Karpas-422 (cell line): ENCODE data around the gene MAPK12. TPM values are rescaled to one million over a fixed set of nuclear protein-coding genes. Genes with fewer than 3 reads are reported as not detected.

Source experiments
- DNase-seq: peaks from one replicate; pipeline ENCODE4 v3.0.0-alpha.2; 2015
- H2AFZ ChIP-seq: fragments of 200-600 bp; sonication (generic); 2 replicates; pipeline ENCODE4 v1.6.1; 2014; ENCODE audit warnings: antibody characterized with exemption, low read length, mixed read lengths
- H3K27ac ChIP-seq: fragments of 200-600 bp; sonication (generic); 2 replicates; pipeline ENCODE4 v1.5.1; 2014; ENCODE audit warnings: mild to moderate bottlenecking, low read length, moderate library complexity
- H3K27me3 ChIP-seq: fragments of 200-600 bp; sonication (generic); 2 replicates; pipeline ENCODE4 v1.6.1; 2014; ENCODE audit warnings: low read length, mixed read lengths
- H3K36me3 ChIP-seq: fragments of 200-600 bp; sonication (generic); 2 replicates; pipeline ENCODE4 v1.6.1; 2014; ENCODE audit warnings: low read length, mixed read lengths; ENCODE audit not compliant: insufficient read depth
- H3K4me1 ChIP-seq: fragments of 200-600 bp; sonication (generic); 2 replicates; pipeline ENCODE4 v1.6.1; 2014; ENCODE audit warnings: mild to moderate bottlenecking, low read length, mixed read lengths
- H3K4me2 ChIP-seq: fragments of 200-600 bp; sonication (generic); 2 replicates; pipeline ENCODE4 v1.6.1; 2014; ENCODE audit warnings: low read length, low read depth, mild to moderate bottlenecking; ENCODE audit not compliant: poor library complexity, severe bottlenecking
- H3K4me3 ChIP-seq: fragments of 200-600 bp; sonication (generic); 2 replicates; pipeline ENCODE4 v1.5.1; 2014; ENCODE audit warnings: mild to moderate bottlenecking, antibody characterized with exemption, low read length, mixed read lengths
- H3K79me2 ChIP-seq: fragments of 200-600 bp; sonication (generic); 2 replicates; pipeline ENCODE4 v1.6.1; 2014; ENCODE audit warnings: mild to moderate bottlenecking, low read length, mixed read lengths
- H3K9ac ChIP-seq: fragments of 200-600 bp; sonication (generic); 2 replicates; pipeline ENCODE4 v1.6.0; 2014; ENCODE audit warnings: low read length
- H3K9me2 ChIP-seq: fragments of 200-600 bp; sonication (generic), shearing (Covaris generic); replicated peaks from 2 replicates; pipeline ENCODE4 v1.6.0; 2014; ENCODE audit warnings: mild to moderate bottlenecking, low read length, moderate library complexity; ENCODE audit not compliant: insufficient read depth
- H3K9me3 ChIP-seq: fragments of 300-700, 200-600 bp; sonication (generic); 2 replicates; pipeline ENCODE4 v1.6.1; 2014; ENCODE audit warnings: low read length, mixed read lengths
- H4K20me1 ChIP-seq: fragments of 200-600 bp; sonication (generic); 2 replicates; pipeline ENCODE4 v1.6.1; 2014; ENCODE audit warnings: mild to moderate bottlenecking, antibody characterized with exemption, low read length, low read depth; ENCODE audit not compliant: insufficient read depth
- total RNA-seq: library from RNA; depleted of rRNA; stranded (reverse); fragments of >200 nt; shearing (Covaris generic); gene quantifications from 2 replicates; pipeline ENCODE4 v1.2.3, GENCODE V29; 2014; ENCODE audit warnings: low replicate concordance

Gene MAPK12
- total RNA-seq, 1 experiment from 2014 or later, result 45.4 TPM

DNA sequence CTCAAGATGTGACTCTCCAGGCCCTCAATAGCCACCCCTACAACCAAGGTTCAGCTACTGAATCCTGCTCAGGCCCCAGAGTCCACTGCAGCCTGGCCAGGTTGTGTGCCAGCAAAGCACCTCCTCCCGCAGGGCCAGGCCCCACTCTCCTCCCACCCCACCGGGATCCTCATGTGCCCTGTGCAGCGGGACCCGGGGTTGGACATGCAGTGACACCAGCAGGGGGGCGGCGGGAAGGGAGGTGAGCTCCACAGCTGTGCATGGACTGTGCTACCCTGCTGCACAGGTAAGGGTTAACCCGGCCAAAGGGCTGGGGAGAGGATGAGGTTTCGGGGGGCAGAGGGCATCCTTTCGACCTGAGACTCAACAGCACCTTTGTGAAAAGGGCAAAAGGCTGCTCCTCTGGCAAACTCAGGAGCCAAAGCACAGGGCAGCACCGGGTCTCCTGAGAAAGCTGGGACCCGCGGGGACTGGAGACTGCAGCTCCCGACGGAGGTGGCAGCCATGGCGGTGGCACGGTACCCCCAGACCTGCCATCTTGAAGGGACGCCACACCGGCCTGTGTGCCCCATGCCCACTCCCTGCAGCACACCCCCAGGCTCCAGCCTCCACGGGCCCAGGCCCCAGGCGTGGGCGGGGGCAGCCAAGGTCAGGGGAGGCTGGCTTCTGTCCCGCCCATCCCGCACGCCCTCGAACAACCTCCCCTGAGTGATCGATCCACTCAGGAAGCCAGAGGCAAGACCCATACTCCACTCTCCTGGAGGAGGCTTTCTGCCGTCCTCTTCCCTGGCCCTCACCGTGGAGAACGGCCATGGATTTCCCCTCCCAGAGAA, 35.4 kb upstream of the MAPK12 start:
- H4K20me1 ChIP-seq, result peaks cover 16% of the 10 kb centered on the region; the same call in 1 of the 2 replicates
- no peak overlapping the region for H3K4me3 ChIP-seq
- DNase-seq, result no peak
- no peaks in the 10 kb centered on the region for H3K9me3 ChIP-seq
- H3K9me2 ChIP-seq, result no peaks in the 10 kb centered on the region
- H3K4me1 ChIP-seq, result peaks cover 37% of the 10 kb centered on the region
- no peaks in the 10 kb centered on the region for H3K27me3 ChIP-seq
- H3K9ac ChIP-seq, result no peak overlapping the region
- no peaks in the 10 kb centered on the region for H3K79me2 ChIP-seq
- no peak overlapping the region for H2AFZ ChIP-seq
- no peak overlapping the region for H3K27ac ChIP-seq
- no peak overlapping the region for H3K4me2 ChIP-seq
- H3K36me3 ChIP-seq, result no peaks in the 10 kb centered on the region

DNA sequence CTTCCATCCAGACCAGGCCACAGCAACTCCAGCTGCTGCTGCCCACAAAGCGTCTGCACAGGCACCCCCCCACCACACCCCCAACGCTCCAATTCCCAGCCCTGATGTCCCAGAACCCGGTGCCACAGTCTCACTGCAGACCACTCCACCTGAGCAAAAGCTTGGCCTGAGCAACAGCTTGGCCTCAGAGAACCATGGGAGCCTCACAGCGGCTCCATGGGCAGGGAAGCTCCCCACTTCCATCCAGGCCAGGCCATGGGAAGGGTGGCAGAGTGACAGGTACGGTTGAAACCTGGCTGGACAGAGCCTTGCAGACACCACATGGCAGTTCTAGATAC, 32.8 kb upstream of the MAPK12 start:
- H3K36me3 ChIP-seq, result no peaks in the 10 kb centered on the region
- peaks cover 30% of the 10 kb centered on the region; the same call in 1 of the 2 replicates for H4K20me1 ChIP-seq
- no peak for DNase-seq
- no peaks in the 10 kb centered on the region for H3K9me2 ChIP-seq
- H3K4me2 ChIP-seq, result peak overlapping the region; percentile 41
- H3K4me1 ChIP-seq, result peaks cover 33% of the 10 kb centered on the region
- H3K4me3 ChIP-seq, result no peak overlapping the region
- H2AFZ ChIP-seq, result no peak overlapping the region
- no peaks in the 10 kb centered on the region for H3K79me2 ChIP-seq
- H3K9ac ChIP-seq, result peak overlapping the region; percentile 24; the same call in 1 of the 2 replicates
- no peak overlapping the region for H3K27ac ChIP-seq
- H3K27me3 ChIP-seq, result no peaks in the 10 kb centered on the region
- H3K9me3 ChIP-seq, result no peaks in the 10 kb centered on the region

GRCh38 chr22:50293441-50294318, 32.2 kb upstream of the MAPK12 start:
- H3K4me1 ChIP-seq, result peaks cover 33% of the 10 kb centered on the region
- H3K79me2 ChIP-seq, result no peaks in the 10 kb centered on the region
- H3K36me3 ChIP-seq, result no peaks in the 10 kb centered on the region
- peak overlapping the region; percentile 41 for H3K4me2 ChIP-seq
- H3K27ac ChIP-seq, result no peak overlapping the region
- no peaks in the 10 kb centered on the region for H3K27me3 ChIP-seq
- no peaks in the 10 kb centered on the region for H3K9me3 ChIP-seq
- no peak overlapping the region for H3K4me3 ChIP-seq
- H4K20me1 ChIP-seq, result peaks cover 30% of the 10 kb centered on the region; the same call in 1 of the 2 replicates
- no peaks in the 10 kb centered on the region for H3K9me2 ChIP-seq
- no peak overlapping the region for H2AFZ ChIP-seq
- H3K9ac ChIP-seq, result peak overlapping the region; percentile 24; the same call in 1 of the 2 replicates
- DNase-seq, result peak; percentile 77

GRCh38 chr22:50292643-50293440, 31.4 kb upstream of the MAPK12 start:
- Histone ChIP-seq H3K4me1 (peaks cover 33% of the 10 kb centered on the region), H3K36me3 (no peaks in the 10 kb centered on the region), H3K4me2 (peak overlapping the region; percentile 20), H3K9ac (no peak overlapping the region), H3K9me3 (no peaks in the 10 kb centered on the region), H3K9me2 (no peaks in the 10 kb centered on the region), H3K27me3 (no peaks in the 10 kb centered on the region), H3K27ac (no peak overlapping the region), H3K79me2 (no peaks in the 10 kb centered on the region), H4K20me1 (peaks cover 27% of the 10 kb centered on the region; the same call in 1 of the 2 replicates), H2AFZ (no peak overlapping the region), H3K4me3 (no peak overlapping the region)
- peak; percentile 74 for DNase-seq

DNA sequence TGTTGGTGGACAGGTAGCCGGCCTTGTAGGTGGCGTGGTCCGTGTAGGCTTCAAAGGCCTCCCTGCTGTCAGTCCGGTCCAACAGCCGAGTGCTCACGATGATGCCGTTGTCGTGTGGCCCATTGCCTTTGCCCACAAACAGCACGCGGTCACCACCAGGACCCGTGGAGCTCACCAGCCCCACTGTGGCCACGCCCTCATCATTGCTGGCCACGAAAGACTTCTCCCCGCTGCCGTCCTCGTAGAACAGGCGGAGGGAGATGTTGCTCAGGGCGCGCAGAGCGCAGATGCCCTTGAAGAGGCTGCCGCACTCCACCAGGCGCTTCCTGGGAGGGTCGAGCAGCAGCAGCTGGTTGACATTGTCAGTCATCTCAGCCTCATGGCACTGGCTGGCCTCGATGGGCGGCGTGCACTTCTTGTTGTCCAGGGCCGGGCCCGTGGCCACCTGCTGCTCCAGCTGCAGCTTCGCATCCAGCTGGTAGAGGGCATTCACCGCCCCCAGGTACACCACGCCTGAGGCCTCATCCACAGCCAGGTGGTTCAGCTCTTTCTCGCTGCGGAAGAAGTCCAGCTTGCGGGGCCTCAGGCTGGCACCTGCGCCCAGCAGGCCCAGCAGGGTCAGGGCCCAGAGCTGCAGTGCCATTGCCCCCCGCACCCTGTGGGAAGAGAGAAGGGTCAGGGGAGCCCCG, 28.6 kb upstream of the MAPK12 start:
- Histone ChIP-seq H3K36me3 (no peaks in the 10 kb centered on the region), H3K9ac (no peak overlapping the region), H3K4me3 (no peak overlapping the region), H3K9me2 (no peaks in the 10 kb centered on the region), H3K4me2 (no peak overlapping the region), H3K79me2 (no peaks in the 10 kb centered on the region), H4K20me1 (peaks cover 27% of the 10 kb centered on the region; the same call in 1 of the 2 replicates), H3K9me3 (no peaks in the 10 kb centered on the region), H3K27ac (no peak overlapping the region), H3K4me1 (peaks cover 30% of the 10 kb centered on the region), H2AFZ (no peak overlapping the region), H3K27me3 (no peaks in the 10 kb centered on the region)
- DNase-seq, result no peak

DNA sequence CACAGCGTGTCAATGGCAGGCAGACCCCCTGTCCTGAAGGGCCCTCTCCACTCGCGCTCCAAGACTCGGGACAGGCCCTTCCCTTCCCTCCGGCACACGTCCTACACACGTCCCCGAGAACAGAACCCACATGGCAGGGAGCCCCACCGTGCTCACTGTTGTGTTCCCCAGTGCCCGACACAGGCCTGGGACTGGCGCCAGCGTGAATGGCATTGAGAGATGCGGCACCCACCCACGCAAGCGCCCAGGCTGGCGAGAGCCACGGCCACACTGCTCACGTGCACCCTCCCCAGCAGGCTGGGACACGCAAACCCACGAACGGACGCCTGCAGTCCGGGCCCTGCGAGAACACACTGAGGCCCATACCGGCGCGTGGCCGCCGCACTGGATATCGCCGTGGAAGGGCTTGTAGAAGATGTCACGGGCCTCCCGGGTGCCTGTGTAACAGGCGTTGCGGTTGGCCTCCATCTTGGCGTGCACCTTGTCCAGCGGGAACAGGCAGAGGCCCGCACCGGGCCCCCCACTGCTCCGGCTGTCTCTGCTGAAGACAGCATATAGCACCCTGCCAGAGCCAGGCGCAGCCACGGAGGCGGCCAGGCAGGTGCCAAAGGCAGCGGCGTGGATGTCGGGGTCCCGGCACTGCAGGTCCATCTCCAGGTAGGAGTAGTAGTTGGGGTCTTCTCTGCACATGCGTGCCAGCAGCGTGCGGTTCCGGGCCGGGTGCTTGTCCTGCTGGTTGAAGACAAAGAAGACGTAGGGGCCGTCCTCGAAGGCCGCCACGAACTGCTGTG, 27.9 kb upstream of the MAPK12 start:
- Histone ChIP-seq H3K4me1 (peaks cover 29% of the 10 kb centered on the region), H3K4me3 (no peak overlapping the region), H3K27ac (no peak overlapping the region), H3K9me2 (no peaks in the 10 kb centered on the region), H4K20me1 (peaks cover 20% of the 10 kb centered on the region; the same call in 1 of the 2 replicates), H3K4me2 (no peak overlapping the region), H3K9me3 (no peaks in the 10 kb centered on the region), H3K27me3 (no peaks in the 10 kb centered on the region), H3K9ac (no peak overlapping the region), H3K36me3 (no peaks in the 10 kb centered on the region), H2AFZ (no peak overlapping the region), H3K79me2 (no peaks in the 10 kb centered on the region)
- no peak for DNase-seq

GRCh38 chr22:50287731-50288130, 26.2 kb upstream of the MAPK12 start:
- Histone ChIP-seq H3K27ac (no peak overlapping the region), H3K79me2 (no peaks in the 10 kb centered on the region), H3K36me3 (no peaks in the 10 kb centered on the region)

More at GRCh38 chr22:50287731-50288130, 26.2 kb upstream of the MAPK12 start:
- H4K20me1 ChIP-seq, result peaks cover 14% of the 10 kb centered on the region; the same call in 1 of the 2 replicates
- no peak overlapping the region for H3K4me3 ChIP-seq
- peaks cover 12% of the 10 kb centered on the region for H3K4me1 ChIP-seq
- no peak overlapping the region for H3K4me2 ChIP-seq
- no peak for DNase-seq
- H3K9me2 ChIP-seq, result no peaks in the 10 kb centered on the region
- no peaks in the 10 kb centered on the region for H3K9me3 ChIP-seq
- no peak overlapping the region for H3K9ac ChIP-seq
- H2AFZ ChIP-seq, result no peak overlapping the region
- no peaks in the 10 kb centered on the region for H3K27me3 ChIP-seq
